HG02870 (cell line): ENCODE results near the gene XIRP2.
"Not testable (repeated sequence)": the region's sequence is repeated elsewhere in the genome, so short reads cannot be mapped to it uniquely, and the experiment has no call there.

Experiments
- ATAC-seq: cut with Tn5 transposase; IDR thresholded peaks from one replicate; pipeline ENCODE4 v1.9.1; 2021; ENCODE audit warnings: mild to moderate bottlenecking, moderate library complexity; ENCODE audit not compliant: unreplicated experiment

Gene XIRP2

DNA sequence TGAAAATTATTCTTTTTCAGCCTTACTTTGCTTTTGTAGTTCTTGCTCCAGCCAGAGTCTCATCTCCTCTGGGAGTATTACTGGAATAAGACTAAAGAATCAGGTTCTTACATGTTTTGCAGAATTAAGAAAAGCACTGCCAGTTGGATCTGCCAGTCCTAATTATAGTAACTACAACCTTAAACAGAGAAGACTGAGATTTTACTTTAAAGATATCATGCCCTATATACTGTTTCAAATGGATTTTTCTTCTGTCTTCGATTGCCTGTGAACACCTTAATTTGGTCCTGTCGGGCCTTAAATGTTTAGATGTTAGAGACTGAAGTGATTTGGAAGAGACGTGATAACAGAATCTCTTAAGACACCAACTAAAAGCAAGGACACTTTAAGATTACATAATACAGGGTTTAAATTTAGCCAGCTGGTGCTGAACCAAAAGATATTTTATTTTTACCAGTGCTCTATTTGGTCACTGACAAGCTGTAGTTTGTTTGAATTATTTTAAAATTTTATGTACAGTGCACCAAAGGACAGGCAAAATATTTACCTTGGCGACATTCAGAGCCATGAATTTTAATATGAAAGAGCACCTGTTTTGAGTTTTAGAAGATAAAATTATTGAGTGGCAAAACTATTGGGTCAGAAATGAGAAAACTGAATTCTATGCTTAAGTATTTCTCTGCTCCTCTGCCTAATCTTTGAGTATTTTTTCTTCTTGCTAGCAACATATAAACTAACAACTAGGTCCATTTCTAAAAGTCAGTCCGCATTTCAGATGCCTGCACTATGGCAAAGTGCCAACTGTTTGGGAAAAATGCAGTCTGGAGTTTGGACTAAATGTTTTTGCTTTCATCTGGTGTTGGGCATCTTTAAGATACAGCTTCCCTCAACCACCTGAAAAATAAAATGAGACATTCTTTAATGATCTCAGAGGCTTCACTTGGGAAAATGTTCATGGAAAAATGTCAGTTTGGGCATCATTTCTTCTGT, 300.0 kb downstream of the XIRP2 start:
- ATAC-seq = no peak

DNA sequence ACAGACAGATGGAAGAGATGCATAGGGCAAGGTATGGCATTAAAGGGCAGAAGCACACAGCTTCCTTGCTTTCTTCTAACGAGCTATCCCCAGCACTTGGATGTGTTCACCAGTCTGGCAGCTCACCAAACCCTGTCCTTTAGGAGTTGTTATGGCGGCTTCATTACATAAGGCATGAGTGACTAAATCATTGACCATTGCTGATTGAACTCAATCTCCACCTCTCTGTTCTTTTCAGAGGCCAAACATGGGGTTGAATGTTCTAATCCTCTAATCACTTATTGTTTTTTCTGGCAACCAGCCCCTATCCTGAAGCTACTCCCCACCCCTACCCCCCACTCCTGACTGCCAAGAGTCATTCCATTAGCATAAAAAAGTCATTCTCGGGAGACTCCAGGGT, 301.8 kb downstream of the XIRP2 start:
- ATAC-seq = no peak

DNA sequence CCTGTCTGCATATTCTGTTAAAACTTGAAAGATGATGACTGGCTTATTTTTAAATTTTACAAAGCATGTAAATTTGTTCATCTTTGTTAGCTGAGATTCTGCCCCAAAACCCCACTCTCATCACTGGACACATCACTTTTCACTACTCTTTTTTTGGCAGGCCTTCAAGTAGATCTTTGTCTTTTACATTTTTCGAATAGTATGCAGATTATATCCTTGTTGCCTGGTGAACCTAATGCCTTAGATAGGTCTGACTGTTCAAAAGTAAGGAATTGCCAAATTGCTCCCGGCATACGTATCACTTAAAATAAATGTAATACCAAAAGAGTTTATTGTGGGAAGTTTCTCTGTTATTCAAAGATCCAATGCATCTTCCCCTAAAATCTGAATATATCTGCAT, 303.3 kb downstream of the XIRP2 start:
- ATAC-seq = no peak

DNA sequence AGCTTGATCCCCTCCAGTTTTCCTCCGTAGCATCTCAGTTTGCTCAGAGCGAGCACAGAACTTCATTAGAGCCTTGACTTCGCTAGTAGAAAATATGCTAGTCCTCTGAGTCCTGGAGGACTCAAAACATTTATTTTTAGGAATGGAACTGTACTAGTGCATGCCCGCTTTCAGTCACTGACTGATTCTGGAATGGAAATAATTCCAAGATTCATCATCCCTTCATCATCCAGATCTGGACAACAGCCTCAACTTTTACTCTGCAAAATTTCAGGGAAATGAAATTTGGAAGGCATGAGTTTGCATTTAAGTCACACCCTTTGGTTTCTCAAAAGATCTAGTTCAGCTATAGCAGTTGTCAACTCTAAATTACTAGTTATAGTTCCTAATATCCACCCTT, 304.6 kb downstream of the XIRP2 start:
- no peak for ATAC-seq

DNA sequence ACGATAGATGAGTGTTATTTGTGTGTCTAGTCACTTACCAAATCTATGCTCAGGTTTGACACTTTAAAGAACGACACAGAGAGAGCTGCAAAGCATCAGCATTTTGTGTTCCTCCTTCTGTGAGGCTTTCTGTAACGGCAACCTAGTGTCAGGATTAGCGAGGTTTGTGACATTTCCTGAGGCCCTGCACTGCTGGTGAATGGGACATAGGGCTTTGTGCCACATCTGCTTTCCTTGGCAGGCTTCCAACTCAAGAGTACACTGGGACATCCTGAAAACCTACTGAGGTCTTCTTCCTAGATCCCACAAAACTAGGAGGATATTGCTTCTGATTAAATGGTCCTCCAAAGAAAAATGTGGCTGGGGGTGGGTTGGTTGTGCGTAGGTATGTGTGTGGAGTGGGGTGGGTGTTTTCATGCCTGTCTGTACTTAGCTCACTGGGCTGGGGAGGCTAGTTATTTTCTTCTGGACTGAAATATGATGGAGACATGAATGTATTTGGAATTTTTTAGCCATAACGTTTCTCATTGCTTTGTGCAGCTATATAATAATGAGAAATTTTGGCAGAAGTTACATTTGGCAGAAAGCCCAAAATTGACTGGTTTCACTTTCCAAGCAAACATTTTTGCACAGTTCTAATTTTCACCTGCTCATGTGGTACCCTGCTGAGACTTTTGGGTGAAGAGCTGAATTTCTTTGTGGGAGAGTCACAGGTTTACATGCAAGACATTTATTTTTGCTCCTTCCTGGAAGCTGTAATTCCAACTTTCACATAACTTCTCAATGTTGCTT, 308.4 kb downstream of the XIRP2 start:
- no peak for ATAC-seq

DNA sequence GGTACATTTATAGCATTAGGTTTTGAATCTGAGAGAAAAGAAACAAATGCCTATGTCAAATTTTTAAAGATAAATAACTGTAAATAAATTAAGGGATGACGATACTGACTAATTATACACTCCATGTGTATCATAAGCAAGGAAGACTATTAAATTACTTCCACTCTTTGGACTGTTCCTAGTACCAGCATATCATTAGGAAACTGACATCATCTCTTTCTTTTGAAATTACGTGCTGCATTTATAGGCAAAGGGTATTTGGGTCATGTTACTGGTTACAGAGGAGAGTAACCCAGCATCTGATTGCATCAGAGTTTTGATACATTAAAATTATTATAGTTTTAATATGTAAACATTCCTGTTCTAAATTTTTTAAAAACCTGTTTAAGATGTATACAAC, 309.7 kb downstream of the XIRP2 start:
- no peak for ATAC-seq

DNA sequence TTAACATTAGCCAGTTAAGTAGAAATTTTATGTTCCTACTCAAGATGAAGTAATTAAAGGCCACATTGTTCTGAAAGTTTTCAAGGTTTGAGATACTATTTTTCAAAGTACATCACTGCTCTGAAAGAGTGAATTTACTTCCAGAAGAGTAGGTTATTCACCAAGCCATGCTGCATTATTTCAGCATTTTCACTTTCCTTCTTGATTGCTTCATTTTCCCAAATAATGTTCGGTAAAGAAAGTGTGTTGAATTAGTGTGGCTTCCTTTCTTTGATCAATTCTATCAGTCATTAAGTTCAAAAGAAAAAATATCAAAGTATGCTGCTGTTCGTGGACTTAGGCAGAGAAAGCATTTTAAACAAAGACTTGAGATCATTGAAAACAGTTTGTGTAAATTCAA, 310.3 kb downstream of the XIRP2 start:
- no peak for ATAC-seq

DNA sequence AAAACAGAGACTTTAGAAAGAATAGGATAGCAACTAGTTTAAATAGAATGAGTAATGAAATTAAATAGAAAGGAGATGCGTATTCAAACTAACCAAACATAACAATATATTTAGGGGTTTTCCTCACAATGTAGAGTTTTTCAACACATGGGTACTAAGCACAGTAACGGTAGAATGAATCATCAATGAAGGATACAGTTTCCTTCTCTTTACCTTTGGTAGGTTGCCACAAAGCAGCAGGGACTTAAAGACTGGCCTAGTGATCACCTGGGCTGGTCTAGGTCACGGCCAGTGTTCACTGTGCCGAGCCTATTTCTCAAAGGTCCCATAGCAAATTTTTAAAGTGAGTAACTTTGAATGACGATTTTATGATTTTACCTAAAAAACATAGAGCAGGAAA, 311.7 kb downstream of the XIRP2 start:
- ATAC-seq = no peak

DNA sequence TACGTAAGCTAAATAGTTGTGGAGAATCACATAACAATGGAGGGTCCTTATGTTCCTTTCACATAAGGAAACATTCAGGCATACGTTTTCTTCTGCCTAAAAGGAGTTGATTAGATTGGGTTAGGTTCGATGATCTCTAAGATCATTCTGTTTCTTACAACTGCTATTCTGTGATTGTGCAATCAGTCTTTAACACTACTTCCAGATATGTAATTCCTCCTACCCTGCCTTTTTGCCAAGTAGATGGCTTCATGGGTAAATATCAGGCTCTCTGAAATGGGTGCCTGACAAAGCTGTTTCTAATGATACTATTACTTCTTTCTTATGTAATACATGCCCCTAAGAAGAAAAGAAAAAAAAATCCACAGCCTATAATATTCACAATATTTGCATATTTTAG, 321.5 kb downstream of the XIRP2 start:
- no peak for ATAC-seq

DNA sequence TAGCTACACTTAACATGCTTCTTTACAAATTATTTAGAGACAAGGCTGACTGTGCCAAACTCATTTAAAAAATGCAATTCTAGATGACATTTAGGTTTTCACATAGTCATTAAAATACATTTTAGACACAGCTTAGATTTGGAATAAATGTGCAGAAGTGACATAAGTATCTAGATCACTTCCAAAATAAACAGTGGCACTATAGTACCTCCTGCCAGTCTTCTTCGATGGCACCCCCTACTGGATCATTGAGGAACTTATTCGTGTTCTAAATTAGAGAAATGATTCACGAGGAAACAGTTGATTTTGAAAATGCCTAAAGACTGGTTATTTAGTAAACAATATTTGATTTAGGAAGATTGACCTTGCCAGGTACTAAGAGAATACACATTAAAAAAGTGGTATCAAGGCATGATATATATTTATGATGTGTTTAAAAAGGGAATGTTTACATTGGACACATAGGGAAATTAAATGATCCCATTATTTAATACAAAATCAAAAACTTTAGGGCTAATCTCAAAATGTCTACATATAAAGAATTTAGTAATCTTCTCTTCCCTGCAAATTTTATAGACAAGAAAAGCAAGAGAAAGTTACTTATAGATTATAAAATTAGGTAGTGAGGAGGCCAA, 323.9 kb downstream of the XIRP2 start:
- peak; percentile 87 for ATAC-seq

DNA sequence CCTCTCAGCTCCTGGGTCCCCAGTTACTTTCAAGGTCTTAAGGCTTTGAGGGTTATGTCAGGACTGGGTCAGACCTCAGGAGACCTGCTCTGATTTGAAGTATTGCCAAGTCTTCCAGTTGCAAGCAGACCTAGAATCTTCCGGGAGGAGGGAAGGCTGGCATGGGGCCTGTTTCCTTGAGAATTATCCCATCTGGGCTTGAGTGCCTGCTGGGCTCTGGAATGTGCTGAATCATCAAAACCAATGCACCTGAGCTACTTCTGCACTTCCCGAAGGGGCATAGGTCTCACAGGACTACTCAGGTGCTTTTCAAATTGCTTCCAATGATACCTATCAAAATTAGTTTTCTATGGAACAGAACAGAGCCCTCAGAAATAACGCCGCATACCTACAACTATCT, 327.3 kb downstream of the XIRP2 start:
- ATAC-seq = no peak

DNA sequence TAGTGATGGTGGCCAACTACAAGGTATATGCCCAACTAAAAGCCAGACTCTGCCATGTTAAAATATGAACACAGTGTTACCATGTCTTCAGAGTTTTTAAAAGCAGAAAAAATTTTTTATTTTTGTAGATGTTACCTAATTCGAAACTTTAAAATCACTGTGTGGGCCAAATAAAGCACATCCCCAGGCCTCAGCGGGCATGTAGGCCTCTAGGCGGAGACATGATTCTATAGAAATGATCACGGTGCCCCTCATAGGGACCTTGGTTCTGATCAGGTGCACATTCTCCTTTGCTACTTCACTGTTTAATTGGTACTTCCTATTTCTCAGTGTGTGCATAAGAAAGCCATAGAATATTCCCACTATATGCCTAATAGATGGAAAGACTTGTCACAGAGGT, 349.2 kb downstream of the XIRP2 start:
- no peak for ATAC-seq

DNA sequence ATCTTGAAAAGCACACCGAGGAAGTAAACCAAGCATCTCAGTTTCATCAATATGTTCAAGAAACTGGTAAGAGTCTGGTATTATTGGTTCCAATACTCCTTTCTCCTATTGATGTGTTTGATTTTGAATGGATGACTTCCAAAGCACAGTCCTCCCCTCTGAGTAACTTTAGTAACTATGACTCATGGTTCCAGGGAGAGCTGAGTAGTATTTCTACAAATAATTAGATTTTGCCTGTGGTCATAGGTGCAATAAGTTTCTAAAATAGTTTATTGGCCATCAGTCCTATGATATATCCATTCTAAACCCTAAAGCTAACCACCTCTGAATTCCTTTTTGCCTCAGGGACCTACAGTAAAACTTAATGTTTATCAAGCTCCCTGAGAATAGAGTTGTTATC, 352.4 kb downstream of the XIRP2 start:
- ATAC-seq = no peak

DNA sequence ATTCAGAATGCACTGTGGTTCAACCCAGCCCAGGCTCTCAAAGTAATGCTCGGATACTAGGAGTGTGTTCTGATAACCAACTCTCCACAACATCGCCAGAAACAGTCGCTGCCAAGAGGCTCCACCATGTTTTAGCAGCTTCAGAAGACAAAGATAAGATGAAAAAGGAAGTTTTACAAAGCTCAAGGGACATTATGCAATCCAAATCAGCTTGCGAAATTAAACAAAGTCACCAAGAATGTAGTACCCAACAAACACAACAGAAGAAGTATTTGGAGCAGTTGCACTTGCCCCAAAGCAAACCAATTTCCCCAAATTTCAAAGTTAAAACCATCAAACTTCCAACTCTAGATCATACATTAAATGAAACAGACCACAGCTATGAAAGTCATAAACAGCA, 360.9 kb downstream of the XIRP2 start:
- no peak for ATAC-seq

DNA sequence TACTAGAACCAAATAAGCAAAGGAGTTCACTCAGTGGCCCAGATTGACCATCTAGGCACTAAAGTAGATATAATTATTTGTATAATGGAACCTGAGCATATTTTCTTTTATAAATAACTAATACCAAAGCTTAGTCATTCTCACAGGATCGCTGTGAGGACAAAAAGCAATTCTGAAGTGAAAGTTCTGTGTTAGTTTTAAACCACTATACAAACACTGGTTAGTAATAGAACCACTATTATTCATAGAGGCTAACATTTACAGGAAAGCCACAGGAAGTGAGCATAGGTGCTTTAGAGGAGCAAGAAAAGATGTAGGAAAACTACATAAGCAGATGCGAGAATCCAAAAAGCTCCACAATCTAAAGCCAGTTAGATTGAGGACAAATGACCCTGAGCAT, 364.7 kb downstream of the XIRP2 start:
- no peak for ATAC-seq

DNA sequence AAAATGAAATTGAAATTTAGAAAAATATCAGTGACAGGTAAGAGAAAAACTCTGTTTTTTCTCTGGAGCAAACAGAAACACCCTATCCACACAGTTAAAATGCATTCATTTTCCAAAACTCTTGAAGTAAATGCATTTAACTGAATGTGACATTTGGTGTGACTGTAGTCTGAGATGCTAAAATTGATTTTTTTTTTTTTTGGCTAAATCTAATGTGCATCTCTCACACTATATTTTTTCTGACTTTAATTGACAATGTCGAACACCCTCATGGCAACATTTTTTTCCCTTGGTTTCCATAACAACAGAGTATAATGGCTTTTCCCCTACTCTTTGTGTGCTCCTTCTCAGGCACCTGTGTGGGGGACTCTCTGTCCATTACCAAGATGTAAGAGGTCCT, 366.4 kb downstream of the XIRP2 start:
- no peak for ATAC-seq

DNA sequence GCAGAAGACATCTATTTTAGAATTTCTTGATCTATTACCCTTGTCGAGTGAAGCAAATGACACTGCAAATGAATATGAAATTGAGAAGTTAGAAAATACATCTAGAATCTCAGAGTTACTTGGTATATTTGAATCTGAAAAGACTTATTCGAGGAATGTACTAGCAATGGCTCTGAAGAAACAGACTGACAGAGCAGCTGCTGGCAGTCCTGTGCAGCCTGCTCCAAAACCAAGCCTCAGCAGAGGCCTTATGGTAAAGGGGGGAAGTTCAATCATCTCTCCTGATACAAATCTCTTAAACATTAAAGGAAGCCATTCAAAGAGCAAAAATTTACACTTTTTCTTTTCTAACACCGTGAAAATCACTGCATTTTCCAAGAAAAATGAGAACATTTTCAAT, 370.4 kb downstream of the XIRP2 start:
- ATAC-seq = no peak

DNA sequence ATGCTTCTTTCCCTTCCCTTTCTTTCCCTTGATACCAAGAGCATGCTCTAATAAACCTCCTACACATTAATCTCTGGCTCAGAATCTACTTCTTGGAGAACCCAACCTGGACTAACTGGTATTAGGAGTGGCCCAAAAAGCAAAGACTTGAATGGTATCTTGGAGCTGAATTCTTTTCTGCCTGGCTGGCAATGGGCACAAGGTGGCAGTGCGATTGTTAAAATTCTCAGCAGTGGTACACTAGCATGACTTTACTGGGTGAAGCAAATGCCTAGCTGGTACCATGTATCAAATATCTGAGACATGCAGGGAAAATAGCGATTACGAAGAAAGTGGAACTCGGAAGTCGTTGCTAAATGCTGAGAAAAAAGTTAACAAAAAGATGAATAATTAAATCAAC, 376.1 kb downstream of the XIRP2 start:
- ATAC-seq = no peak

DNA sequence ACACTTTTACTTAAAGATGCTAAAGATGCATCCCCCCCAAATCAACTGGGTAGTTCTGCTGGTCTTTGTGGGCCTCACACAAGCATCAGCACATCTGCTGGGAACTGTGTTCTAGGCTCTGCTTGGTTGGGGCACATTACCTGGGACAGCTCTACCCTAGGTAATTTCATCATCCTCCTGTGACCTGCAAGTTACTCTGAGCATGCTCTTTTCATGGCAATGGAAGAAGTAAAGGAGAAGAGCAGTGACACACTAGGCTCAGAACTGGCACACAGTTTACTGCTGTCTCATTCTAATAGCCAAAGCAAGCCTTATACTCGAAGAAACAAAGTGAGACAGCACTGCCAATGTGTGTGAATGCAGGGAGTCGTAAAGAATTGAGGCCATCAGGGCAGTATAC, 376.7 kb downstream of the XIRP2 start:
- no peak for ATAC-seq

DNA sequence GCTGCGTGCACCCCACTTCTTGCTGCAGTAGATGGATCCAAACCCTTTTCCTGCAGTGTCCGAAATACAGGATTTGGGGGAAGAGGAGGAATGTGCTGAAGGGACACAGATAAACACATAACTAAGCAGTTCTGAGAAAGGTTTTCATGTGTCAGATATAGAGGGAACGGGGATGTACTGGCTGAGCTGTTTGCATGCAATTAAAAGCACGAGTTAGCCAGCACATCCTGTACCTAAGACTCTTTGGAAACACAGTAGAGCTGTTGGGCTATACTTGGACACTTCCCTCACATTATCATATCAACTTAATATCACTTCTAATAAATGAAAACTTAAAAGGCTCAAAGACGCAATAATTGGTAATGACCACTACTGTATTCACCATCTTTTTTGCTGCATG, 377.4 kb downstream of the XIRP2 start:
- no peak for ATAC-seq

DNA sequence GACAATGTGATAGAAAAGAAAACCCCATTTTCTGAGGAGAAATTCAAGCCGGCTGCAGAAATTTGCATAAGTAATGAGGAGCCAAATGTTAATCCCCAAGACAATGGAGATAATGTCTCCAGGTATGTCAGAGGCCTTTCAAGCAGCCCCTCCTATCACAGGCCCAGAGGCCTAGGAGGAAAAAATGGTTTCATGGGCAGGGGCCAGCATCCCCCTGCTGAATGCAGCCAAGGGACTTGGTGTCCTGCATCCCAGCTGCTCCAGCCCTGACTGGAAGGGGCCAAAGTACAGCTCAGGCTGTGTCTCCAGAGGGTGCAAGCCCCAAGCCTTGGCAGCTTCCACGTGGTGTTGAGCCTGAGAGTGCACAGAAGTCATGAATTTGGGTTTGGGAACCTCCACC, 380.0 kb downstream of the XIRP2 start:
- ATAC-seq = not testable (repeated sequence)

DNA sequence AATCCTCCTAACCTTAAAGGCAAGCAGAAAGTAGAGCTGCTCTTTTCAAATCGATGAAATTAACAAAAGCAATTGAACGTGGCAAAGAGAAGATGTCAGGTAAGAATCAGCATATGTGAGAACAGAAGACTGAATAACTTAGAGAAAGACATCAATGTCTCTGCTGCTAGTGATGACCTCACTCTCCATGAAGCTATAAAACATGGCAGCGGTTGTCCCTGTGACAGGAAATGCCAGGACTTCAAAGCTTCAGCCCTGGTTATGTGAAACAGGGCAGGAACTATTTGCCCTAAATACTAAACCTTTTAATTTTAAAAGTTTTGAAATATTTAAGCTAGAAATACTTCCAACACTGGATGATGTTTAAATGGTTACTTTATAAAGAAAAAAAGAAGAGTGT, 383.7 kb downstream of the XIRP2 start:
- ATAC-seq = no peak
